ENCODE measurements around the gene LAX1. TPM values are rescaled to one million over a fixed set of nuclear protein-coding genes. Genes with fewer than 3 reads are reported as not detected.
A peak's percentile ranks its signal among the peaks of the same experiment; 100 is the strongest.

LAX1 gene
- total RNA-seq, 1 donor from 2014 or later = not detected

DNA sequence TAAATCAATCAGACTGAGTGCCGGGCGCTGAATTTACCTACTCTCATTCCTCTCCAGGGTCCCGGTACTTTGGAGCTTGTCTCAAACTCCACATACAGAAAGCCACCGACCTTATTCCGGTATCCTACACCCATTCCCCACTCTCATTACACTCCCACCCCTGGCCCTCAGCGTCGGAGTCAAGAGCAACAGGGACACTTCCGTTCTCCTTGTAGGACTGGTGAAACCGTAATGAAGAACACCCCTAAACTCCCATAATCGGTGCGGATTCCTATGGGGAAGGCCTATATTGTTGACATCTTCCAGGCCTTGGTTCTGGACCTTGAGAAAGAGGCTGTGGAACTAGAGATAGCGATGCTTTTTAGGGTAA, 31.2 kb downstream of the LAX1 start:
- DNase-seq (ENCODE audit: low read depth, low spot score) = peak; percentile 22
- TF ChIP-seq CTCF (conservative IDR thresholded peaks at IDR 0.05) = no peak
- H3K4me1 Mint-ChIP-seq = peaks cover 51% of the 10 kb centered on the region
- peaks cover 45% of the 10 kb centered on the region for H3K36me3 Mint-ChIP-seq (ENCODE audit: low read depth)
- peak overlapping the region; percentile 99 for H3K4me3 Mint-ChIP-seq
- H3K9me3 Mint-ChIP-seq = peaks cover 20% of the 10 kb centered on the region
- peak overlapping the region; percentile 99 for H3K27ac Mint-ChIP-seq (ENCODE audit: unreplicated experiment)
- H3K27me3 Mint-ChIP-seq (ENCODE audit: low read depth) = peaks cover 3% of the 10 kb centered on the region

DNA sequence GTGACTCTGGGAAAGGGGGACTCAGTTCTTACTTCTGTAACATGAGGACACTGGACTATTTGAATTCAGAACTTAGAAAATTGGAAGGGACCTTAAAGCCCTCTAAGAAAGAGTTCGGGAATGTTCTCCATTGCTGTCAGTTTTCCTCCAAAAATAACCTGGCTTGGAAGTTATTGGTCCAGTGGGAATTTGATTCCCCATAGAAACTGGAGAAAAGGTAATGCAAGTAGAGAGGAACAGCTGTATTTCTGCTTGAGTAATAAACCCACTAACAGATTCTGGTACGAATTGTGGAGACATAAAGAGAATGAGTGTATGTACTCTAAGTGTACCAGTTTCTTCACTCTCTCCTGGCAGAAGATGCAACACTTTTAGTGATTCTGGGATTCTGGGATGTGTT, 32.2 kb downstream of the LAX1 start:
- Mint-ChIP-seq H3K36me3 (ENCODE audit: low read depth) (peaks cover 46% of the 10 kb centered on the region), H3K27me3 (ENCODE audit: low read depth) (peaks cover 3% of the 10 kb centered on the region), H3K4me3 (peak overlapping the region; percentile 99), H3K9me3 (peaks cover 20% of the 10 kb centered on the region), H3K4me1 (peaks cover 53% of the 10 kb centered on the region), H3K27ac (ENCODE audit: unreplicated experiment) (no peak overlapping the region)
- no peak for TF ChIP-seq CTCF (conservative IDR thresholded peaks at IDR 0.05)
- no peak for DNase-seq (ENCODE audit: low read depth, low spot score)

GRCh38 chr1:203797948-203798655, 33.1 kb downstream of the LAX1 start:
- H3K27ac Mint-ChIP-seq (ENCODE audit: unreplicated experiment) = no peak overlapping the region
- peaks cover 51% of the 10 kb centered on the region for H3K36me3 Mint-ChIP-seq (ENCODE audit: low read depth)
- no peak for DNase-seq (ENCODE audit: low read depth, low spot score)
- H3K27me3 Mint-ChIP-seq (ENCODE audit: low read depth) = peaks cover 3% of the 10 kb centered on the region
- H3K4me1 Mint-ChIP-seq = peaks cover 58% of the 10 kb centered on the region
- H3K4me3 Mint-ChIP-seq = peak overlapping the region; percentile 99
- no peak for TF ChIP-seq CTCF (conservative IDR thresholded peaks at IDR 0.05)
- peaks cover 20% of the 10 kb centered on the region for H3K9me3 Mint-ChIP-seq

DNA sequence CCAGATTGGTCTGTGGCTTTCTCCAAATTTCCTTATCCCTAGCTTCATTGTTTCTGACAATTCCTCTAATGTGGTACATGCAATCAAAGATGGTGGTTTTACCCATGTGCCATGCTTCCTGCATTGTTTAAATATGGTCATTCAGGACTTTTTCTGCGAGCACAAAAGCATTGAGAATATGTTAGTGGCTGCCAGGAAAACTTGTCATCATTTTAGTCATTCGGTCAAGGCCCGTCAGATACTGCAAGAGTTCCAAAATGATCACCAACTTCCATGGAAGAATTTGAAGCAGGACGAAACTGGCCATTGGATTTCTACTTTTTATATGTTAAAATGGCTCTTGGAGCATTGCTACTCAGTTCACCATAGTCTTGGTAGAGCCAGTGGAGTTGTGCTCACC, 34.2 kb downstream of the LAX1 start:
- Mint-ChIP-seq H3K27me3 (ENCODE audit: low read depth) (peaks cover 3% of the 10 kb centered on the region), H3K27ac (ENCODE audit: unreplicated experiment) (no peak overlapping the region), H3K9me3 (peaks cover 20% of the 10 kb centered on the region), H3K4me3 (peak overlapping the region; percentile 79), H3K4me1 (peaks cover 58% of the 10 kb centered on the region), H3K36me3 (ENCODE audit: low read depth) (peaks cover 52% of the 10 kb centered on the region)
- TF ChIP-seq CTCF (conservative IDR thresholded peaks at IDR 0.05) = no peak
- DNase-seq (ENCODE audit: low read depth, low spot score) = no peak

DNA sequence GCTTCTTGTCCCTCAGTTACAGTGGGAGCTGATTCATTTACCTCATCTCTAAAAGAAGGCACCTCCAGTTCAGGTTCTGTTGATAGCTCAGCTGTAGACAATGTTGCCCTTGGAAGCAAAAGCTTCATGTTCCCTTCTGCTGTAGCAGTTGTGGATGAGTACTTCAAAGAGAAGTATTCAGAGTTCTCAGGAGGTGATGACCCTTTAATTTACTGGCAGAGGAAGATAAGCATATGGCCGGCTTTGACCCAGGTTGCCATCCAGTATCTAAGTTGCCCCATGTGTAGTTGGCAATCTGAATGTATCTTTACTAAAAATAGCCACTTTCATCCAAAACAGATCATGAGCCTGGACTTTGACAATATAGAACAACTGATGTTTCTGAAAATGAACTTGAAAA, 35.0 kb downstream of the LAX1 start:
- no peak for DNase-seq (ENCODE audit: low read depth, low spot score)
- peaks cover 54% of the 10 kb centered on the region for H3K4me1 Mint-ChIP-seq
- no peak for TF ChIP-seq CTCF (conservative IDR thresholded peaks at IDR 0.05)
- no peak overlapping the region for H3K27ac Mint-ChIP-seq (ENCODE audit: unreplicated experiment)
- H3K4me3 Mint-ChIP-seq = peak overlapping the region; percentile 79
- H3K9me3 Mint-ChIP-seq = peaks cover 20% of the 10 kb centered on the region
- peaks cover 3% of the 10 kb centered on the region for H3K27me3 Mint-ChIP-seq (ENCODE audit: low read depth)
- peaks cover 55% of the 10 kb centered on the region for H3K36me3 Mint-ChIP-seq (ENCODE audit: low read depth)

All from neural crest cell (in vitro differentiated cells).